Prostate gland (tissue), 2 donors: ENCODE measurements around the gene LRRC2. TPM values are rescaled to one million over a fixed set of nuclear protein-coding genes. Genes with fewer than 3 reads are reported as not detected.
"Not testable (repeated sequence)": the region's sequence is repeated elsewhere in the genome, so short reads cannot be mapped to it uniquely, and the experiment has no call there.

Source experiments
- DNase-seq: peaks from one replicate; pipeline ENCODE4 v3.0.0-alpha.2; 2019; ENCODE audit warnings: low spot score
- H3K27ac ChIP-seq, 2 donors: fragments of 200-600 bp; sonication (generic); 2 replicates each; pipeline ENCODE4 v1.5.1; 2017 to 2019
- H3K27me3 ChIP-seq: fragments of 200-600 bp; sonication (generic); replicated peaks from 2 replicates; pipeline ENCODE4 v1.5.1; 2019; ENCODE audit not compliant: insufficient read depth
- H3K36me3 ChIP-seq, 2 donors: fragments of 200-600 bp; sonication (generic); 1 replicate in 1 of 2; 2 replicates in 1 of 2; pipeline versions ENCODE4 v1.5.1 to v1.8.1; 2017 to 2019
- H3K4me1 ChIP-seq: fragments of 200-600 bp; sonication (generic); replicated peaks from 2 replicates; pipeline ENCODE4 v1.5.1; 2019
- H3K4me3 ChIP-seq, 2 donors: fragments of 200-600 bp; sonication (generic); 2 replicates each; pipeline ENCODE4 v1.5.1; 2017 to 2019
- H3K9me3 ChIP-seq: fragments of 200-600 bp; sonication (generic); 2 replicates; pipeline ENCODE4 v1.5.1; 2017
- CTCF ChIP-seq, 4 experiments: fragments of 200-600 bp in 2 of 4; fragments of 450-650 bp in 2 of 4; sonication (generic) in 2 of 4; IDR thresholded peaks; 1 replicate in 3 of 4; 2 replicates in 1 of 4; pipeline ENCODE4 v1.5.1; 2016 to 2019; ENCODE audit warnings: antibody characterized with exemption in 4 of 4, mild to moderate bottlenecking in 2 of 4, moderate library complexity in 2 of 4
- POLR2A ChIP-seq: fragments of 450-650 bp; IDR thresholded peaks from one replicate; pipeline ENCODE4 v1.6.1; 2016; ENCODE audit warnings: antibody characterized with exemption, mild to moderate bottlenecking
- POLR2AphosphoS5 ChIP-seq: sonication (generic); formaldehyde crosslinking; IDR thresholded peaks from one replicate; pipeline ENCODE4 v1.6.1; 2017; ENCODE audit warnings: antibody characterized with exemption
- WGBS: methylation state at CpG from one replicate; pipeline ENCODE4 v1.1.5; 2018; 5-methylcytosine and 5-hydroxymethylcytosine counted together
- intact Hi-C: fragments of 100-400 bp; cut with DNase I; formaldehyde crosslinking; loops from one replicate; pipeline ENCODE4 v1.14.2; 2022
- total RNA-seq, 2 donors: library from RNA; depleted of rRNA; stranded (reverse); fragments of >200 nt; gene quantifications; one replicate each; pipeline ENCODE4 v1.1.0, GENCODE V29; 2016

LRRC2 gene
- total RNA-seq, 2 donors from 2014 or later: 0.45 to 1.6 TPM

- intact Hi-C loops: no loop called here
These were observed 42.5 kb downstream of the LRRC2 start for GRCh38 chr3:46523556-46523955.

GRCh38 chr3:46522201-46522600 lies 43.9 kb downstream of the LRRC2 start:
- H3K27ac ChIP-seq, H3K36me3 ChIP-seq, H3K27me3 ChIP-seq, H3K9me3 ChIP-seq, H3K4me3 ChIP-seq, intact Hi-C loops, DNase-seq, H3K4me1 ChIP-seq: not testable (repeated sequence)
- WGBS: 95% methylated on average over 4 of the region's 4 CpGs

More at GRCh38 chr3:46523556-46523955, 42.5 kb downstream of the LRRC2 start:
- Histone ChIP-seq H3K27me3 (no peaks in the 10 kb centered on the region), H3K27ac (no peak overlapping the region), H3K4me3 (no peak overlapping the region), H3K4me1 (no peaks in the 10 kb centered on the region), H3K9me3 (no peaks in the 10 kb centered on the region), H3K36me3 (no peaks in the 10 kb centered on the region)
- no peak for DNase-seq
- TF ChIP-seq POLR2AphosphoS5 (no peak), CTCF (IDR thresholded peaks at IDR 0.05) (no peak), POLR2A (no peak)
- 73% methylated on average over 2 of the region's 2 CpGs for WGBS

- Histone ChIP-seq H3K27ac (no peak overlapping the region), H3K27me3 (no peaks in the 10 kb centered on the region), H3K4me1 (no peaks in the 10 kb centered on the region), H3K4me3 (no peak overlapping the region), H3K9me3 (no peaks in the 10 kb centered on the region), H3K36me3 (no peaks in the 10 kb centered on the region)
- WGBS: 71% methylated on average over 9 of the region's 9 CpGs
- no peak for DNase-seq
- intact Hi-C loops: no loop called here
- no peak for TF ChIP-seq POLR2A
- TF ChIP-seq CTCF (IDR thresholded peaks at IDR 0.05): no peak
- TF ChIP-seq POLR2AphosphoS5: no peak
These were observed 45.0 kb downstream of the LRRC2 start for GRCh38 chr3:46521096-46521495.

GRCh38 chr3:46520531-46520930 lies 45.6 kb downstream of the LRRC2 start:
- 83% methylated on average over 3 of the region's 3 CpGs for WGBS
- TF ChIP-seq CTCF (IDR thresholded peaks at IDR 0.05): no peak
- no peak for TF ChIP-seq POLR2AphosphoS5
- no peak for TF ChIP-seq POLR2A
- intact Hi-C loops: no loop called here

GRCh38 chr3:46519952-46520351 lies 46.1 kb downstream of the LRRC2 start:
- no peaks in the 10 kb centered on the region for H3K36me3 ChIP-seq
- H3K27me3 ChIP-seq: no peaks in the 10 kb centered on the region
- intact Hi-C loops: no loop called here
- no peaks in the 10 kb centered on the region for H3K4me1 ChIP-seq
- H3K4me3 ChIP-seq: no peak overlapping the region
- no peaks in the 10 kb centered on the region for H3K9me3 ChIP-seq
- H3K27ac ChIP-seq: no peak overlapping the region
- no peak for DNase-seq
- WGBS: 100% methylated on average over 2 of the region's 2 CpGs
- TF ChIP-seq CTCF (IDR thresholded peaks at IDR 0.05) (no peak), POLR2A (no peak), POLR2AphosphoS5 (no peak)

More at GRCh38 chr3:46520531-46520930, 45.6 kb downstream of the LRRC2 start:
- Histone ChIP-seq H3K27me3 (no peaks in the 10 kb centered on the region), H3K9me3 (no peaks in the 10 kb centered on the region), H3K4me1 (no peaks in the 10 kb centered on the region), H3K27ac (no peak overlapping the region), H3K4me3 (no peak overlapping the region), H3K36me3 (no peaks in the 10 kb centered on the region)
- DNase-seq: no peak
